Fibroblast of the aortic adventitia (primary cell): ENCODE data around the gene USP21. TPM values are rescaled to one million over a fixed set of nuclear protein-coding genes. Genes with fewer than 3 reads are reported as not detected.

Source experiments
- DNase-seq: peaks from one replicate; pipeline ENCODE4 v3.0.0-alpha.2; 2010; ENCODE audit warnings: low read depth
- H3K4me3 ChIP-seq: 2 replicates; pipeline ENCODE4 v1.5.1; 2011; ENCODE audit warnings: low read depth, mild to moderate bottlenecking, control low read depth, low read length, moderate library complexity
- total RNA-seq: library from RNA; depleted of rRNA; stranded (reverse); fragments of >200 nt; gene quantifications from 2 replicates; pipeline ENCODE4 v1.2.3, GENCODE V29; 2012; ENCODE audit warnings: low replicate concordance
- TF ChIP-seq, protein P1 (sequence below): IDR thresholded peaks from 2 replicates; pipeline ENCODE4 v1.5.1; 2011; ENCODE audit warnings: mild to moderate bottlenecking, low read length, control low read depth, inconsistent platforms; ENCODE audit not compliant: insufficient read depth

USP21 gene
- total RNA-seq, 1 donor: 11.6 TPM

DNA sequence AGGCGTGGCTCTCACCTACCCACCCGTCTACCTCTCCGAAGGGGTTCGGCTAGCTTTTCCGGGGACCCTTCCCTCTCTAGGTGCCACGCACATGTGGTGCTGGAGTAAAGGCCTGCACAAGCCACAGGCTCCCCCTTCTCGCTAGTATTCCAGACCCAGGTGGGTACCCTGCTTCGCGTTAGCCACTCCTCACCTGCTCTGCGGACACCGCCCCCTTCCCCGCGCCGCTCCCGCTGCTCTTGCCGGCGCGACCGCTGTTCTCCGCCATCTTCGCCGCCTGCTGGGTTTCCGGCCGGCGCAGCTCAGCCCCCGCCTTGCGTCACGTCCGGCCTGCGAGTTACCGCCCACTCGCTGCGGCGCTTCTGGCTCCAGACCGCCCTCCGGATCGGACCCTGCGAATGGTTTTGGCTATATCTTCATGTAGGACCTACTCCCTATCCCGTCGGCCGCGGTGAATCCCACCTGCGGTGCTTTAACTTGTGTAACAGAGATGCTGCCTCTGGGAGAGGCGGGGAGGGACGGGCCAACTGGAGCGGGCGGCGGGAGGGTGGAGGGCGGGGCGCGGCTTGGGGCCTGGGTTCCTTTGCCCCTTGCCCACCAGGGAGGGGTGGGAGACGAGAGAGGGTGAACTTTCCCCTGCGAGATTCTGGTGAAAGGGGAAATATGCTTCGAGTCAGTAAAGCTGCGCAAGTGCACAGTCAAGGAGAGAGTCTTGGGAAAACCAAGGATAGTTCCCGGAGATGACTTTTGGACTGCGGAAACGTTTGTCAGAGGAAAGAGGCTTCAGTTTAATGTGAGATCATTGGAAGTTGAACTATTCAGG lies 41.3 kb upstream of the USP21 start, which contains the start of the genes NIT1 and PFDN2:
Gene NIT1, plus strand, starts transcription at position 347 of the 823 bp plus-strand sequence. Its CDS starts 72 bp downstream, at position 419.
Gene PFDN2, minus strand, starts transcription at position 279 of the 823 bp plus-strand sequence. Its CDS starts 11 bp downstream, at position 268.
- TF ChIP-seq, protein P1, sequence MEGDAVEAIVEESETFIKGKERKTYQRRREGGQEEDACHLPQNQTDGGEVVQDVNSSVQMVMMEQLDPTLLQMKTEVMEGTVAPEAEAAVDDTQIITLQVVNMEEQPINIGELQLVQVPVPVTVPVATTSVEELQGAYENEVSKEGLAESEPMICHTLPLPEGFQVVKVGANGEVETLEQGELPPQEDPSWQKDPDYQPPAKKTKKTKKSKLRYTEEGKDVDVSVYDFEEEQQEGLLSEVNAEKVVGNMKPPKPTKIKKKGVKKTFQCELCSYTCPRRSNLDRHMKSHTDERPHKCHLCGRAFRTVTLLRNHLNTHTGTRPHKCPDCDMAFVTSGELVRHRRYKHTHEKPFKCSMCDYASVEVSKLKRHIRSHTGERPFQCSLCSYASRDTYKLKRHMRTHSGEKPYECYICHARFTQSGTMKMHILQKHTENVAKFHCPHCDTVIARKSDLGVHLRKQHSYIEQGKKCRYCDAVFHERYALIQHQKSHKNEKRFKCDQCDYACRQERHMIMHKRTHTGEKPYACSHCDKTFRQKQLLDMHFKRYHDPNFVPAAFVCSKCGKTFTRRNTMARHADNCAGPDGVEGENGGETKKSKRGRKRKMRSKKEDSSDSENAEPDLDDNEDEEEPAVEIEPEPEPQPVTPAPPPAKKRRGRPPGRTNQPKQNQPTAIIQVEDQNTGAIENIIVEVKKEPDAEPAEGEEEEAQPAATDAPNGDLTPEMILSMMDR: no peak
- DNase-seq: peak; percentile 79
- peak within 1 kb of the TSS; percentile 89 for H3K4me3 ChIP-seq

DNA sequence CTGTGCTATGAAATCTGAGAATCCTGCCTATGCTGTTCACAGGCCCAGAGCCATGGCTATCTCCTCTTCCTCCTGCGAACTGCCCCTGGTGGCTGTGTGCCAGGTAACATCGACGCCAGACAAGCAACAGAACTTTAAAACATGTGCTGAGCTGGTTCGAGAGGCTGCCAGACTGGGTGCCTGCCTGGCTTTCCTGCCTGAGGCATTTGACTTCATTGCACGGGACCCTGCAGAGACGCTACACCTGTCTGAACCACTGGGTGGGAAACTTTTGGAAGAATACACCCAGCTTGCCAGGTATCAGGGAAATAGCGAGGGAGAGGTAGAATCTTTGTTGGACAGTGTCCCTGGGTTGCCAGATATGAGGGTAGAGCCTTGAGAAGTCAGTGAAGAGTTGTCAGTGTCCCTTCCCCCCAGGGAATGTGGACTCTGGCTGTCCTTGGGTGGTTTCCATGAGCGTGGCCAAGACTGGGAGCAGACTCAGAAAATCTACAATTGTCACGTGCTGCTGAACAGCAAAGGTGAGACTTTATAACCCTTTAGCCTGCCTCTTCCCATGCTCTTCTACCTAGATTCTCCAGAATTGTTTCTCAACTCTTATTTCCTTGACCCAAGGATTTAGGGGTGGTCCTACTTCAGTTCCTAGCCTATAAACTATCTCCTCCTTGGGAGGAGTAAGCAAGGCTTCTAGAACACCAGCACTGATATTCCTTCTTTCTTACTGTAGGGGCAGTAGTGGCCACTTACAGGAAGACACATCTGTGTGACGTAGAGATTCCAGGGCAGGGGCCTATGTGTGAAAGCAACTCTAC lies 40.0 kb upstream of the USP21 start:
- H3K4me3 ChIP-seq: peak overlapping the region; percentile 89
- TF ChIP-seq, protein P1: peak; percentile 58
- DNase-seq: peak; percentile 75

DNA sequence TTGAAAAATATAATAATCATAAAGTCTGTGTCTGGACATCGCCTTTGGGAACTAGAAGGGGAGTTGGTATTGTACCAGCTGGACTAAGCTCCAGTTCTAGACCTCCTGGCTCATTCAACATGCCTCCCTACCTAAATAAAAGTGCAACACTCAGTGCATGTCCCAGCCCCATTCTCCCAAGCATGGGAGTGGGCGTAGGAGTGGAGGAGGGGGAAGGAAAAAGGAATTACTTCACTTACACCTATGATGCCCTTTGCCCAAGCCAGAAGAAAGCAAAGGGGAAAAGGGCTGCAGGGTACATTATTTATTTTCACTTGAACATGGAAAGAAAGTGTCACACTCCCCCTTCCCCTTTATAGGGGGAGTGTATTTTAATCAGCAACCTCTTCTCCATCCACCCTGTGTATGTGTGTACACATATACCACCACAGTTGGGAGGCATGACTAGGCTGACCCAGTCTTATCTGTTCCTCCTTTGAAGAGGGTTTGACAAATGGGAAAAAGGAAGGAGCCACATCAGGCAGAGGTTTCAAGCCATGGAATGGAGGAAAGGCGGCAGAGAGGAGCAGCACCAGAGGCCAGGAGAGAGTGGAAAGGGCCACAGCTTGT lies 38.2 kb upstream of the USP21 start:
- no peak for DNase-seq
- TF ChIP-seq, protein P1: no peak
- no peak overlapping the region for H3K4me3 ChIP-seq

DNA sequence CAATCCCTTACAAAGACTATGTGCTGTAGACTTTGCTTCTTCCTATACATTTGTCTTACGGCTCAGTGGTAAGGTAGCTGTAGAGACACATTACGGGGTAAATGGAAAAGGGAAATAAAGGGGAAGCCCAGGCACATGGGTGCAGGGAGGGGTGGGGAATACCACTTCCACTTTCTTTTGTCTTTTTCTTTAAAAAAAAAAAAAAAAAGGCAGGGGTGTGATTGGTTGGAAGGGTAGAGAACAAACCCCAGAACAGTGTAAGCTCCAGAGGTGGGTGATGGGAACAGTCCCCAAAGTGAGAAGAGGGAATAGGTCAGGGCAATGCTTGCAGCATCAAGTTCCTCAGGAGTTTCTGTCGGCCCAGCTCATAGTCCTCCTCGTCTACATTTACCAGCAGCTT lies 37.5 kb upstream of the USP21 start:
- TF ChIP-seq, protein P1: no peak
- no peak for DNase-seq
- H3K4me3 ChIP-seq: no peak overlapping the region

DNA sequence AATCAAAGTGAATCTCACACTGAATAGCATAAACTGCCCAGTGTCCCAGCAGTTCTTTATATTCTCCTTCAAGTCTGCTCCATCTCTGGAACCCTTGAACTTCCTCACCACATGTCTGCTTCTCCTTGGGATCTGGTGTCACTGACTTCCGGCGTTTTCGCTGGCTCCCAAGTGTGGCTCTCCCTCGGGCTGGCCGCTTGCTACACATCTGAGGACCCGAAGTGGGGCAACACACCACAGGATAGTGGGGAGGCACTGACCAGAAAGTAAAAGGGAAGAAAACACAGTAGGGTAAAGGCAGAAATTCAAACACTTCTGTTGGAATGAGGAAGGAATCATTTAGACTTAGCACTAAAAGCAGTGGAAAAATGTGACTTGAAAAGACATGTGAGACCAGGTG lies 36.3 kb upstream of the USP21 start:
- TF ChIP-seq, protein P1: no peak
- DNase-seq: no peak
- no peak overlapping the region for H3K4me3 ChIP-seq

DNA sequence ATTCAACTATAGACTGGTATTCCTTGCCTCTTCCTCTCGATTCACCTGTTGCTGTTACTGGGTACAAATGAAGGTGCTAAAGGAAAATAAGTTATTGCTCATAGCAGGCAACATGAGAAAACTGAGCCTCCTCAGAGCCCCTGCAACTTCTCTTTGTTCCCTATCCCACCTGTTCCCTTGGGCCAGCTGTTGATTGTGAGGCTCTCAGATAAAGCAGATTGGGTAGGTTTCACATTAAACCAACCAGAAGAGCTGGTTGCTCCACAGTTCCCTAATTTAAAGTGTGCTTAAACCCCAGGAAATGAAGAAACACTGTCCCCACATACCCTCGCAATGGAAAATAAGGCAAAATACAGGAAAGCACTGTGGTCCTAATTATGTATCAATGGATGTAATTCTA lies 31.7 kb upstream of the USP21 start:
- TF ChIP-seq, protein P1: no peak
- DNase-seq: no peak
- H3K4me3 ChIP-seq: no peak overlapping the region
